GM21390 (cell line): ENCODE measurements around the gene GATAD2A.

Experiments used
- ATAC-seq: cut with Tn5 transposase; IDR thresholded peaks from one replicate; pipeline ENCODE4 v1.9.1; 2021; ENCODE audit not compliant: unreplicated experiment

The GATAD2A gene

GRCh38 chr19:19420570-19421298, 15.3 kb downstream of the GATAD2A start:
- ATAC-seq: no peak

GRCh38 chr19:19421299-19421696, 15.8 kb downstream of the GATAD2A start:
- no peak for ATAC-seq

- no peak for ATAC-seq
Observed at GRCh38 chr19:19422156-19422555, 16.7 kb downstream of the GATAD2A start.

DNA sequence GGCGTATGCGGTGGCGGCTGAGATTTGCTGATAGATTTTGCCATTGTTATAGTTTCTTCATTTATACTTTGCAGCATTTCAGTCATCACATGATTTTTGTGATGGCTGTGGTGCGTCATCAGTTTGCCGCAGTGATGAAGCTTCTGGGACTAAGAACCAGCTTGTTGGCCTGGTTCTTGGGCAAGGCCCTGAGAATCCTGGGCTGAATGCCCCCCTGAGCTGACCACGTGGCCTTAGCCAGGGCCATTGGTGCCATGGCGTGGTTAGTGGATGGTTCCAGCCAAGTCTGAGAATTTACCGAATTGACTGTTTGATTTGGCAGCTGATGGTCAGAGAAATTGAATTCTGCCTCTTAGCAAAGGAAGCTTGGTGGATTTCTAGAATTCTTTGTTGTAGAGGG, 17.8 kb downstream of the GATAD2A start:
- ATAC-seq: no peak

GRCh38 chr19:19425170-19425875, 19.8 kb downstream of the GATAD2A start:
- ATAC-seq: no peak

- no peak for ATAC-seq
Observed at GRCh38 chr19:19426216-19426615, 20.7 kb downstream of the GATAD2A start.

GRCh38 chr19:19426799-19427198, 21.3 kb downstream of the GATAD2A start:
- no peak for ATAC-seq

DNA sequence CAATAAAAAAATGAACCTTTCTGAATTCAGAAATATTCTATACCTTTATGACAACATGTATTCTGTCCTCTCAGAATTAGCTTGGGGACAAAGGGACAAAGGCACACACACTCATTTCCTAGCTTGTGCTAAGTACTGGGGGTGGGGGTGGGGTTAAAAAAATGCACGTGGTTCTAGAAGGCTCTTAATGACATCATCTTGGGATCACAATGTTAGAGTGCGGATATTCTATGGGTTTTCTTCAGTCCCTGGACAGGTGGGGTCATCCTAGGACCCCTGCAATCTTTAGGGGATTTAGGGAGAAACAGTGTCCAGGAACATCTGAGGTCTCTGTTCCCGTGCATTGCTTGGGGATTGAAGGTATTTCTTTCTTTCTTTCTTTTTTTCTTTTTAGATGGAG, 21.8 kb downstream of the GATAD2A start:
- ATAC-seq: no peak

DNA sequence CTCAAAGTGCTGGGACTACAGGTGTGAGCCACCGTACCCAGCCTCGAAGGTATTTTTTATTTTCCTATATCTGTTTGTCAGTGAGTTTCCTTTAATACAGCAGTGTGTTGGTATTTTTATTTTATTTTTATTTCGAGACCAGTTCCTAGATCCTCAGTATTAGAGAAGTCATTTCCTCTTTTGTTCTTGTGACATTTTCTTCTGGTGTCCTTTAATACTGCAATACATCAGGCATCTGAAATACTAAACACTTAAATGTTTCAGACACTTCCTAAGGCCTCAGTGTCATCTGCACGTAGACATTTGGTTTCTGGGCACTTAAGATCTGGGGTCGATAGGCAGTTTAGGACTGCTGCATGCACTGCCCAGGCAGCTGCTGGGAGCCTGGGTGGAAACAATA, 22.5 kb downstream of the GATAD2A start:
- ATAC-seq: no peak

DNA sequence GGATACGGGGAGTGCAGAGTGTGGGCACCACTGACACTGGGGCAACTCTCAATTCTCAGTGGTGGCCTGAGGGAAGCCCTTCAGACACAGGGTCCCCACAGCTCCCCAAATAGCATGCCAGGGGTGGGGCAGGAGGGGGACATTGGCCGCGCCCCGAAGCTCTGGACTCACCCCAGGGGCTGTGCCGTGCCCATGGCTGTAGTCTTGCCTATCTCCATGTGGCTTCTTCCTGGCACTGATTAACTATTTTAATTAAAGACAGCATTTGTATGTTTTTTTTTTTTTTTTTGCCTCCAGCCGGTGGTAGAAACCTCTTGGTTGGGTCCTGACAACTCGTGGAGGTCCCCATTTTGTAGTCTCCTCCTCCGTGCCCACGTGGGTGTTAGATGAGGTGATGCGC, 23.3 kb downstream of the GATAD2A start:
- ATAC-seq: no peak

DNA sequence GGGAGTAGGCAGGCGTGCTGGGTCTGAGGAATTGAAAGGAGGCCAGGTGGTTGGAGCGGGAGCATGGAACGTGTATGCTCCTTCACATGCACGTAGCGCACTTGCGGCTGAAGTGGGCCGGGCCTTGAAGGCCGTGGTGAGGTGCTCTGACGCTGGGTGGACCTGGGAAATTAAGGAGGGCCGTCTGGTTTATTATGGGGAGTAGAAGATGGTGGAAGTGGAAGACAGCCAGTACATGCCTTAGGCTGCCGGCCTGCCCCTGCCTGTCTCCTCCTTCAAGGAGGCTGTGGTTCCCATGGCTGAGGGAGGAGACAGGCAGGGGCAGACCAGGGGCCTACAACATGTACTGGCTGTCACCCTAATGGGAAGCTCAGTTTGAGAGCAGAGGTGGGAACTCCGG, 23.9 kb downstream of the GATAD2A start:
- no peak for ATAC-seq

DNA sequence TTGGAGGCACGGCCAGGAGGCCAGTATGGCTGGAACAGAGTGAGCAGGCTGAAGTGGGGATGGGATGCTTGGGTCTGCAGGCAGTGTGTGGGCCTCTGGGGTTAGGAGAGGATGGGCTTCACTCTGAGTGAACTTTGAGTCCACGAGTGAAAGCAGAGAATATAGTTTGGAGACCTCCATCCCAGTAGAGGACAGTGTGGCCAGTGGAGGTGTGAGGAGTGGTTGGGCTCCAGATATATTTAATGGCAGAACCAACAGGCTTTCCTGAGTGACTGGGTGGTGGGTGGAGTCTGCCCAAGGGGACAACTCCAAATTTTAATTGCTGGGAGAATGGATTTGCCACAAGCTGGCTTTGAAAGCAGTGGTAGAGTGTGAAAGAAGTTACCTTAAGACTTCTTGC, 27.3 kb downstream of the GATAD2A start:
- ATAC-seq: no peak

DNA sequence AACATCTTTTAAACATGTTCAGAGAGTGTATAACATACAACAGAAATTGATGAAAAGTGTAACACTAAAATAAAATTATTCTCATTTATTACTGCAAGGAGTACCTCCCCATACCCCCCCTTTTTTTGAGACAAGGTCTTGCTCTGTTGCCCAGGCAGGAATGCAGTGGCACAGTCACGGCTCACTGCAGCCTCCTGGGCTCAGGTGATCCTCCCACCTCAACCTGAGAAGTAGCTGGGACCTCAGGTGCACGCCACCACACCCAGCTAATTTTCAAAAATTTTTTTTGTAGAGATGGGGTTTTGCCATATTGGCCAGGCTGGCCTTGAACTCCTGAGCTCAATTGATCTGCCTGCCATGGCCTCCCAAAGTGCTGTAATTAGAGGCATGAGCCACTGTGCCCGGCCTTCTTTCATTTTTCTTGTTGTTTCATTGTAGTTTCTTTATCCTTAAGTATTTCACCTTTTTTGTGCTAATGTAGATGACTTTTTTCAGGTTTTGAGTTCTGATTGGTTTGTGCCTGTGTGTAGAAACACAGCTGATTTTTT, 28.3 kb downstream of the GATAD2A start:
- no peak for ATAC-seq

DNA sequence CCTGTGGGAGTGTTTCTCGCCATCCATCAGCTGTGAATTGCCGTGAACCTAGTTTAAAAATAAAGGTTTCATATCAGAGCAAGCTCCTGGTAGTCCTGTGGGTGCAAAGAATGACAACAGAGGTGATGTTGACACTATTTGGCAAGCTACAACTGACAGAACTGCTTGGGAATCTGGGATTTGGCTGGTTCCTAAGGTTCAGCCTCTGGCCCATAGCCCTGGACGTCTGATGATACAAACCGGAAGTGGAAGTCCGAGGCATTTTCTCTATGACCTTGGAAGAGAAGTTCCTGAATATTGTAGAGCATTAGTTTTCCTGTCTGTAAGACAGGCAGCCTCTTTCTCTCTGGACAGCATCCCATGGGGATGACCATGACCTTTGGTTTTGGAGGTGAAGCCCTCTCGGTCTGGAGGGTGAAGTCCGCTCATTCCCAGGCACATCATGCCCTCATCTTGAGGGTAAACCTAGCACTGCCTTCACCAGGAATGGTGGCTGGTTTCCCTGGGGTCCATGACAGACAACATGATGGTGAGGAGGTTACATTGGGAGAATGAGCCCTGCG, 29.1 kb downstream of the GATAD2A start:
- ATAC-seq: no peak

- ATAC-seq: no peak
Observed at GRCh38 chr19:19436137-19436691, 30.7 kb downstream of the GATAD2A start.

DNA sequence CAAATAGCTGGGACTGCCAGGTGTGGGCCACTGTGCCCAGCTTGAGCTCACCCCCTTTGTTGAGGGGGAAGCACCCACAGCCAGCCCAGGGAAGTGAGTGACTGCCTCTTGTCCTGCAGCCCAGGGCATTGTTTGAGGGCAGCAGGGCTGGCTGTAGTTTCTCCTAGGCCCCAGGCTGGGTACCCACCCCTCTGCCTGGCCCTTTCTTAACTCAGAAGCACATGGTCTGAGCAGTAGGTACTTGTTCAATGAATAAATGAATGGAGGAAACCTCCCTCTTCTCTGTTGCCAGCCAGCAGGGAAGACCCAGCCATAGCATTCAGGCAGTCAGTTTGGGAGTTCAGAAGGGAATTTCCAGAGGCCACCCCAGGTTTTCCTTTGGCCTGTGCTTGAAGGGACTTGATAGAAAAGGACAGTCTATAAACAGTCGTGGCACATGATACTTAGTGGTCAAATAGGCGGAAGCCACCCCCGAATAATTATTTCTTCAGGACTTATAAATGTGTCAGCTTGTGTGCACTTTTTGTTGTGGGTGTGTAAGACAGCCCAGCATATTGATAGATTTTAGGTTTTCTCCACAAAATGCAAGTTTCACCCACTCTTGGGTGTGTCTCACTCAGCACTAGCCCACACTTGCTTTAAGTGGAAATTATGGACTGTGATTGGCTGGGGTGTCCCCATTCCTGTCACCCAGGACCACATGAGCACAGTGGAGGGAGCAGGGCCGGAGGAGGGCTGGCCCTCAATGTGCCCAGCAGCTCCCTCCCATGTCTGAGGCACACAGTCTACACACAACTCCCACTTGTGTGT, 33.1 kb downstream of the GATAD2A start:
- no peak for ATAC-seq

- ATAC-seq: no peak
Observed at GRCh38 chr19:19439176-19439482, 33.7 kb downstream of the GATAD2A start.

GRCh38 chr19:19443283-19443682, 37.8 kb downstream of the GATAD2A start:
- ATAC-seq: no peak

DNA sequence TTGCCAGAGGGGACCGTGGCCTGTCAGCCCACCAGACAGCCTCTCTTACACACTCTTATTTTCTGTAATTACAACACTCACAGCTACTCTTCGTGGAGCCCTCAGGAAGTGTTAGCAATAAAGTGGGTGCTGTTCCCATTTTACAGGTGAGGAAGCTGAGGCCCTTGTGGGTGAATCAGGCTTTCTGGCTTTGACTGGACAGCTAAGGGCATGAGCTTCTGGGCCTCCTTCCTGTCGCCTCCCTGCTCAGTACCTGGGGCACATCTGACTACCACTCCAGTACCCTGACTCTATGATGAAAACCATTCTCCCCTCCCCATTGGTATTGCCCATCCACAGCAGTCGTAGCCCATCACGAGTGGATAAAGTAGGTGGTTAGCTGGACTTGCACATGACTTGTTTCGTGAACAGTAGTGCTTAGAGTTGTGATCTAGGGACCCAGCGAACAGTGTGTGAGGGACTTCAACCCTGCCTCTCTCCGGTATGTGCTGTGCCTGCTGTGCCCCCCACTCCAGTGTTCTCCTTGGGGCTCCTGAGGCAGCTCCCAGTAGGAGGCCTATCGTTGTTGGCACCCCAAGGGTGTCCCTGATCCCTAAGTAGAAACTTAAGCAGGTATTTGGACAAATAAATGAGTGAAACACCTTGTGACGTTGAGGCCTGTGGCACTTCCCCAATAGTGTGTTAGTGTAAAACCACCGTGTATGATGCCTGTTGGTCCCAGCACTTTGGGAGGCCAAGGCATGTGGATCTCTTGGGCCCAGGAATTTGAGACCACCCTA, 38.6 kb downstream of the GATAD2A start:
- peak; percentile 4 for ATAC-seq

DNA sequence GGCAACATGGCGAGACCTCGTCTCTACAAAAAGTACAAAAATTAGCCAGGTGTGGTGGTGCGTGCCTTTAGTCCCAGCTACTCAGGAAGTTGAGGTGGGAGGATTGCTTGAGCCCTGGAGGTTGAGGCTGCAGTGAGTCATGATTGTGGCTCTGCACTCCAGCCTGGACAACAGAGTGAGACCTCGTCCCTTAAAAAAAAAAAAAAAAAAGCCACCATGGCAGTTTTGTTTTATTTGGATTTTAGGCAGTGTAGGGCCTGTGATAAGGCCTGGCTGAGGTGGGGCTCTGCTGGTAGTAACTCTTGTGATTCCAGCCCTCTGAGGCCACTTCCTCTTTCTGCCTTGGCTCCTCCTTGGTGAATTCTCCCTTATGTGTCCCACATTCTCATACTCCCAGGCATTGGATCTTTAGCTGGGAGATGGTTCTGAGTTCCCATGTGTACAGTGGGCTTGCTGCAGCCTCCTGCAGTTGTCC, 39.2 kb downstream of the GATAD2A start:
- peak; percentile 46 for ATAC-seq
